Stimulated activated CD4-positive, alpha-beta T cell treated with anti-CD3 and anti-CD28 coated beads, Interleukin-2, amount 100 ng/mL, for 4 hours (primary cell): ENCODE data around the gene LIMS4.
"Not testable (repeated sequence)": the region's sequence is repeated elsewhere in the genome, so short reads cannot be mapped to it uniquely, and the experiment has no call there.

Experiments
- DNase-seq: peaks from one replicate; pipeline ENCODE4 v3.0.0-alpha.2; 2020; ENCODE audit warnings: low read depth

Gene LIMS4

DNA sequence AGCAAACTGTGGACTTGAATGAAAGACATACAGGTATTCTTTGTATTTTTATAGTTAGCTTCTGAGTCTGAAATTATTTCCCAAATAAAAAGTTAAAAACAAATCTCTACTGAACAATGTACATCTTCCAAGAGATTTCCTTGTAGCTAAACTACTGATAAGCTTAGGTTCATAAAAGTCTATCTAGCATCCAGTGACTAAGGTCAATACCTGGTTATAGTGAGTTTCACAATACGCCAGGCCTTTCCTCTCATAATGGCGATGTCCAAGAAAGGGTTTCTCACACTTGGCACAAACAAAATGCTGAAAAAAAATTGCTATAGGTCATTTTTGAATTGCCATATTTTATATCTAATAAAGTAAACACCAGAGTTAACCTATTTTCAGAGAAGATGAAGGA is 21.7 kb downstream of the LIMS4 start:
- DNase-seq = not testable (repeated sequence)

DNA sequence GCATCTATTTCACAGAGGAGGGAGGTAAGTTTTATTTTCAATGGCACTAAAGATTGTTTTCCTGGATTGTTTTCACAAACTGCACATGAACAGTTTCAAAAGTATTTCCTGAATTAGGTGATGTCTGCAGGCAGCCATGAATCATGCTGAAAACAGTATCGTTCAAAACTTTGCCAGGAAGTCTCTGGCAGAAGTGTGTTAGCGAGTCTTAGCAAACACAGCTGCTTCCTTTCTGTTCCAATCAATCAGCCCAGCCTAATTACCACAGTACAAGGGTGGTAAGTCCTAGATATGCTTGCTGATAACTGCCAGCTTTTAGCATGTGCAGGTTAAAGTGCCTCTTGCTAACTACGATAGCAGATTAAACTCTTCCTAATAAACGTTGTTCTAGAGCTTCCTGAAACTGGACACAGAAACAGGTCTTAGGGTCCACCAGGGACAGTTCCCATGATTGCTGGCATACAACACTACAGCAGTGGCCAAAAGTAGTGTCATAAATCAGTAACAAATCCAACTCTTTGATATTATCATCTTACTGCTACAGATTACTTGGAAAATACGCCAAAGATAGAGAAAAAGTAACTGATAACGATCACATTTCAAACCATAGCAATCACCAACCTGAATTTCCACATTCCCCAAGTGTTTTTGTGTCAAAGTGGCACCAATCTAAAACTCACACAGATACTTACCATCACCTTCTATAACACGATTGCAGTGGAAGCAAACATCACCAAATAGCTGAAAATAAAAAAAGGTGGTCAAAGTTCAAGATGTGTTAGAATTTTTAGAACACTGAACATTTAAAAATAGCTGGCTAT is 23.3 kb downstream of the LIMS4 start:
- not testable (repeated sequence) for DNase-seq

DNA sequence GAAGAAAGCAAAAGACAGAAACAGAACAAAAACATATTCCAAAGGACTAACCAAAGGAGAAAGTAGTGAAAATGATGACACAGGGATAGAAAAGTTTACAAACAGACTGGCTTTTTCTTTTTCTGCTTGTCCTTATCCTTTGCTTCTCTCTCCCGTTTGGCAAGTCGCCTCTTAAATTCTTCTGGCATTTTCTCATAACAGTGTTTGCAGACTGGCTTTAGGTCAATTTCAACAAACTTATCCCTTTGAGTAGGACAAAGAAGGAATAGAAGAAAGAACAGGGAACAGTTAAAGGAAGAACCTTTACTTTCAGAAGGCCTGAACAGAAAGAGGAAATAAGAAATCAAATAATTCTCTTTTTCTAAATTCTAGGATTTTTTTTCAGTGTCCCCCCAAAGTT is 26.0 kb downstream of the LIMS4 start:
- not testable (repeated sequence) for DNase-seq

DNA sequence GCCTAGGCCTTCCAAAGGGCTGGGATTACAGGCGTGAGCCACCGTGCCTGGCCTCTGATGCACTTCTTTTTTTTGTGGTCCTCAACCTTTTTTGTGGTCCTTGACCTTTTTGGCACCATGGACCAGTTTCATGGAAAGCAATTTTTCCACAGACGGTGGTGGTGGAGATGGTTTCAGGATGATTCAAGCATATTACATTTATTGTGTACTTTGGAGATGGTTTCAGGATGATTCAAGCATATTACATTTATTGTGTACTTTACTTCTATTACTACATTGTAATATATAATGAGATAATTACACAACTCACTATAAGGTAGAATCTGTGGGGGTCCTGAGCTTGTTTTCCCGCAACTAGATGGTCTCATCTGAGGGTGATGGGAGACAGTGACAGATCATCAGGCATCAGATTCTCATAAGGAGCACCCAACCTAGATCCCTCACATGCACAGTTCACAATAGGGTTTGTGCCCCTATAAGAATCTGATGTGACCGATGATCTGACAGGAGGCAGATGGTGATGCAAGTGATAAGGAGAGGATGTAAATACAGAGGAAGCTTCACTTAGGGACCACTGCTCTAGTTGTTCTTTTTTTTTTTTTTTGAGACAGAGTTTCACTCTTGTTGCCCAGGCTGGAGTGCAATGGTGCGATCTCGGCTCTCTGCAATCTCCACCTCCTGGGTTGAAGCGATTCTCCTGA is 29.2 kb downstream of the LIMS4 start:
- DNase-seq = not testable (repeated sequence)

DNA sequence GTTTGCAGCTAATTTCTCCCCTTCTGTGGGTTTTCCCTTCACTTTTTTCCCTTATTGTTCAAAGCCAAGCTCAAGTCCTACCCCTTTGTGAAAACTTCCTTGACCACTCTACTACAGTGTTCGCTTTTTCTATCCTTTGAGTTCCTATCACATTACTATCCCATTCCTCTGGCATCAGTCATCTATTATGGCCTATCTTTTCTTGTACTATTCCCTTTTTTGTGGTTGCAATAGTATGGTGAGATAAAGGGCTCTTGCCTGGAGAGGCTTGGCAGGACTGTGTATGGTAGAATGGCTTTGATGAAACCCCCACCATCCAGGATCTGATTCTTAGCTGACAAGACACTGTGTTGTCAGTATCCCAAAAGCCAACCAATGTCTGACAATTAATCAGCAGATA is 30.7 kb downstream of the LIMS4 start:
- not testable (repeated sequence) for DNase-seq

DNA sequence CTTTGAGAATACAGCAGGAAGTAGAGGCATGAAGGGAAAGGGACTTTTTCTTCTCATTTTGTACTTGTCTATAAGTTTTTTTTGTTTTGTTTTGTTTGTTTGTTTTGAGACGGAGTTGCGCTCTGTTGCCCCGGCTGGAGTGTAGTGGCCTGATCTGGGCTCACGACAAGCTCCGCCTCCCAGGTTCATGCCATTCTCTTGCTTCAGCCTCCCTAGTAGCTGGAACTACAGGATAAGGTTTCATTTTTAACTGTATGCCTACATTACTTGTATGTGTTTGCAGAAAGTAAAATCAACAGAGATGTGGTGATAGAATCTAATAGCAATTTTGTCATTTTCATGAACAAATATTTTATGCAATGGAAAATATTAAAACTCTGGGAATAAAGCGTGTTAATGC is 38.1 kb downstream of the LIMS4 start:
- not testable (repeated sequence) for DNase-seq

DNA sequence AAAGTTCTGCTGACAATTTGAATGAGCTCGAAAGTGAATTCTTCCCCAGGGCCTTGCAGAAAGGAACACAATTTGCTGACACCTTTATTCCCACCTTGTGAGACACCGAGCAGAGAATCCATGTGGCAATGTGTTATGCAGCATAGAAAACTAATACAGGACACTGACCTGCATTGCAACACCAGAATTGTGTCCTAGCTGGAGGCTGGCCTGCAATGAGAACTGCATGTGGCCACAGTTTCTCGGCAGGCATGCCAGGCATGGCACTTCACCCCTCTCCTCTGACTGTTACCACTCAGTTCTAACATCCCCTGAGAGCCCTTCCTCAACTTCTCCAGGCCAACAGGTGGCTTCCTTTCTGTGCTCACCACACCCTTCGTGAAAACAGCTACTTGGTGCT is 46.9 kb downstream of the LIMS4 start:
- not testable (repeated sequence) for DNase-seq

DNA sequence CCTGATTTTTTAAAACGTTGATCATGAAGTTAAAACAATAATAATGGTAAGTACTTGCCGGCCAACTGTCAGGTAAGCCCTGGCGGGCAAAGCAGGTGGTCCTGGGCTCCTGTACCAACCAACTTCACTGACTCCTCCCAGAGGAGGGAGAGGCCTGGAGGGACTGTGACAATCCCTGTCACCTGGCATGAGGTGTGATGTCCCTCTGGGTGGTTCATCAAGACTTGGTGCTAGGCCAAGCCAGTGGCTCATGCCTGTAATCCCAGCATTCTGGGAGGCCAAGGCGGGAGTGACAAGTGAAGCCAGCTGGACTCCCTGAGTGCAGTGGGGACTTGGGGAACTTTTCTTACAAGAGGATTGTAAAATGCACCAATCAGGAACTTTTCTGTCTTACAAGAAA is 48.2 kb downstream of the LIMS4 start:
- DNase-seq = not testable (repeated sequence)

DNA sequence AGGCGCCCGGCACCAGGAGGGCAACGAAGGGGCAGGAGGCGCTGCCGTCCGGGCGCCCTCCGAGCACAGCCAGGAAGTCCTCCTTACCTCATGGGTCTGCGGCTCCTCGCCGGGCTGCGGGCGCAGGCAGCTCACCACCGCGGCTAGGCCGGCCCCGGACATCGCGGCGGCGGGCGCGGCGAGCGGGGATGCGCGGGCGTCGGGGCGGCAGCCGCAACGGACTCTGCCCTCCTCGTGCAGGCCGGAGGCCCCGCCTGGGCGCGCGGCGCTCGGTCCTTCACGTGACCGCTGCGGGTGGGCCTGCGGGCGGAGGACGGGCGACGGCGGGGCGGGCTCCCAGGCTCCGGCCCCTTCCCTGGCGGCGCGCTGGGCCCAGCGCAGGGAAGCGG is 49.0 kb downstream of the LIMS4 start:
- not testable (repeated sequence) for DNase-seq

DNA sequence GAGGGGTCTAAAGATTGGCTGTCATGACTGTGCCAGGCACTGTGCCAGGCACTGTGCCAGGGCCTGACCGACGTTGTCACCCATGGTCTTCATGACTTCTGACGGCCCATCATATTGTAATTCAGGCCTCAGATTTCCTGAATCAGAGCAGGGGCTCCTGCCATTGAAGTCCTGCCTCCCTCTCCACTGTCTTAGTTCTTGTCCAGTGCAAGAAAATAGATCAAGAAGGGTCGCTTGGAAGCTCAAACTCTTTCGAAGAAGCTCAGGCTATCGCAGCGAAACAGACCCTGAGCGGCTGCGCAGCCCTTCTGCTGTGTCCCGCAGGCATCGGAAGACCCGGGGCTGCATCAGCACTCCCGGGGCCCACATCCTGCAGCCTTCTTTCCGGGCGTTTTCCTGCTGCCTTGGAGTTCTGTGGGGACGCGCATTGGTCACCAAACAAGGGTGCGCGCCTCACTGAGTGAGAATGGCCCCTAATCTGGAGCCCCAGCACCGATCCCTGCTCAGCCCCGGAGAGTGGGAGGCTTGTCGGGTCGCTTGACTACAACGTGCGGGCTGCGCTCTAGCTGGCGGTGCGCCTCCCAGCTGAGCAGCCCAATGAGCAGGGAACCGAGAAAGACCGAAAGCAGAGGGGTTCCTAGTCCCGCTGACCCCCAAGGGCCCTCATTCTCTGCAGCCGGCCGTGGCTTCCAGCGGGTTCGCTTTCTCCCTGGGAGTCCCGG is 49.6 kb downstream of the LIMS4 start:
- not testable (repeated sequence) for DNase-seq

DNA sequence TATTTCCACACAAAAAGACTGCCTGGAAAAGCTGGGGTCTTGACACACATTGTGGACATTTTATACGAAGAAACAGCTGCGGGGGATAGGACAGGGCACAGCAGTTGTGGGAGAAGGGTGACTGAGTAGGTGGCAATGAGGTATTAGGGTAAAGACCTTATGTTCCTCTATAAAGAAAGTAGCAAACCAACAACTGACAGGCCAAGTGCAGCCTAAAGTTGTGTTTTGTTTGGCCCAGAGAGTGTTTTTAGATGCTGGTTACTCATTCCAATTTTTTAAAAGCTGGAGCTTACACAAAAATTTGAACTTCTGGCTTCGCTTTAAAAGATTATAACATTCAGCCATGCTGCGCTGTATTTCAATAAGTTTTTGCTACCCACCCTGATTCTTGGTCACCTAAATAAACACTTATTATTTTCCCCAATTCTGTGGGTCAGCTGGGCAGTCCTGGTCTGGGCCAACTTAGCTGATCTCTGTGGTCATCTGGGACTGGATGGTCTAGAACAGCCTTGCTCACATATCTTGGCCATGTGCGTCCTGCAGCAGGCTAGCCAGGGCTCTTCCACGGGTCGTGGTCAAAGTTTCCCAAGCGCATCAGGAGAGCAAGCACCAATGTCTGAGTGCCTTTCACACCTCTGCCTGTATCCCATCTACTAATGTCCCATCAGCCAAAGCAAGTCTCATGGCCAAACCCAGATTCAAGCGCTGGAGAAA is 51.8 kb downstream of the LIMS4 start:
- DNase-seq = not testable (repeated sequence)

DNA sequence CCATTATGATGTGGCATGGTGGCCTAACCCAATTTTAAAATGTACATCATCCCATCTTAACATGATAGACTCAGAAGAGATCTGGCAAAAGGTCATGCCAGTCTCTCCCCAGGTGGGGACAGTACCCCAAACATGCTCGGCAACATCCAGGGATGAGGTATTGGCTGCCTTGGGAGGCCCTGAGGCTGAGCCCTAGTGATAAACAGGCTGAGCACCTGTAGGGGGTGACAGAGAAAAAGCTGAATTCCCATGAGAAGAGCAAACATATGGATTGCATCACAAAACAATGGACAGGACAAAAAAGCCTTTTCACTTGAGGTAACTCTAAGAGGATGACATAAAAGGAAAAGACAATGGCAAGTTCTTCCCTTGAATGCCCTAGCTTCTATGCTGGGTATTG is 65.5 kb downstream of the LIMS4 start:
- not testable (repeated sequence) for DNase-seq

DNA sequence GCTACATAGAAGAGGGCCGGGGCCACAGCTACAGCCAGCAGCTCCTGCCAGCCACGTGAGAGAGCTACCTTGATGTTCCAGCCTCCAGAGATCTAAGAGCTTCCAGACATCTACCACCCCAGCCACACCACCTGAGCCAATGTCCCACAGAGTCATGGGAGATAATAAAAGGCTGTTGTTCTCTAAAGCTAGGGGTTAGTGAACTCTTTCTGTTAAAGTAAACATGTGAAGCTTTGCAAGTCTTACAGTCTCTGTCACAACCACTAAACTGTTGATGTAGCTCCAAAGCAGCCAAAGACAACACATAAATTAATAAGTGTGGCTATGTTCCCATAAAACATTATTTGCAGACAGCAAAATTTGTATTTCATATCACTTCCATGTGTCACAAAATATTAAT is 67.6 kb downstream of the LIMS4 start:
- DNase-seq = not testable (repeated sequence)

DNA sequence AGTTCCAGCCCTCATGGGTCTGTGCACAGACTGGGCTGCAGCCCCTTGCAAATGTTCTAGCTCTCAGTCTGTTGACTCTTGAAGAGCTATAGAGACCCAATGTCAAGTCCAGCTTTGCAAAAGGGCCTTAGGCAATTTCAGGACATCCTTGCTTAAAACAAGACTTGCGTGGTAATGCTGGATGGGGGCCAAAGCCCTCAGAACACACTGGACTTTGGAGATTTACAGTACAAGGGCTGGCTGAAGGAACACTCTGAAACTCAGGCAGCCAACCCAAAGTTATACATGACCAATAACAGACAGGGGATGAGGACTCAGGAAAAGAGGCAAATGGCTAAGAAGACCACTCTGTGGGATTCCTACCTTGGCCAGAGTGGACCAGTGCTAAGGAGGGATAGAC is 68.4 kb downstream of the LIMS4 start:
- DNase-seq = not testable (repeated sequence)

DNA sequence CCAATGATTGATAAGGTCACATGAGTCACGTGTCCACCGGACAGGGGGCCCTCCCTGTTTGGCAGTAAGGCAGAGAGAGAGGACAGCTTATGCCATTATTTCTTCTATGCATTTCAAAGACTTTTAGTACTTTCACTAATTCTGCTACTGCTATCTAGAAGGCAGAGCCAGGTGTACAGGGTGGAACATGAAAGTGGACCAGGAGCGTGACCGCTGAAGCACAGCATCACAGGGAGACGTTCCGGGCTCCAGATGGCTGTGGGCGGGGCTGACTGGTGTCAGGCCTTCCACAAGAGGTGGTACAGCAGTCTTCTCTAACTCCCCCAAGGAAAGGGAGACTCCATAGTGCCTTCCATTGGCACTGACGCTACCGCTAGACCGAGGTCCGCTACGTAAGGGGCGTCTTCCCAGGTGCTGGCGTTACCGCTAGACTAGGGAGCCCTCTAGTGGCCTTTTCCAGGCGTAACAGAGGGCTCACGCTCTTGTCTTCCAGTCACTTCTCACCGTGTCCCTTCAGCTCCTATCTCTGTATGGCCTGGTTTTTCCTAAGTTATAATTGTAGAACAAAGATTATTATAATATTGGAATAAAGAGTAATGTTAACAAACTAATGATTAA is 71.5 kb downstream of the LIMS4 start:
- DNase-seq = not testable (repeated sequence)

DNA sequence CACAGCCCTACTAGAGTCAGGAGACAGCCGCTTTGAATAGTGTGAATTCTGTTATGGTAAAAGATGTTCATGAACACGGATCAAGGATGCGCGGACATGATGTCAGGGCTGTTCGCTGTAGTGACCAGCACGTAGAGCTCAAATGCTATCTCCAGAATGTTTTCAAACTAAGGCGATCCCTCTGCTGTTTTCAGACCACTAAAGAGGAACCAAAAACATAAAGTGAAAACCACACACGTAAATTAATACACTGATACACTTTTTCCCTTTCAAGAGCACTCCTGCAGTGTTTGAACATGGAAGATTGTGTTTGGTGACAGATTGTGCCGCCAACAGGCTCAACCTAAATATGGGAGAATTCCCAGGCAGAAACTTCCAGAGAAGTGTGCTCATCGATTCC is 73.2 kb downstream of the LIMS4 start:
- DNase-seq = not testable (repeated sequence)

DNA sequence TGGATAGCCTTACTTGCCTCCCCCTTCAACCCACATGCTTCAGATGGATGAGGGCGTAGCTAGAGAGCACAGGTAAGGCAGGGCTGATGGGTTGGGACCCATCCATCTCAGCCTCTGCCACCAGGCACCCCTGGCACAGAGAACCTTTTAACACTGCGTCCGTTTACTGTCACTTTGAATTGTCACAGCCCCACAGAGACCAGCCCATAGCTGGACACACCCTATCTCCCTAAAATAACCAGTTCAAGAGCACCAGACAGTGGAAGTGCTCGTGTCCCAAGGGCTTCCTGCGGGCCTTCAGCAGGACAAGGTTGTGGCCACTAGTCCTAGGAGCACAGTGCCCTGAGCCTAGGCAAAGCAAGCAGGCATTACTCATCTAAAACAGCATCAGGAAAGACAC is 76.6 kb downstream of the LIMS4 start:
- DNase-seq = not testable (repeated sequence)
